Endothelial cell (in vitro differentiated cells): ENCODE data around the gene IQGAP2. TPM values are rescaled to one million over a fixed set of nuclear protein-coding genes. Genes with fewer than 3 reads are reported as not detected.

ENCODE experiments used
- DNase-seq: peaks from one replicate; pipeline ENCODE4 v3.0.0; 2021; ENCODE audit warnings: low spot score
- H3K27ac Mint-ChIP-seq: one replicate; pipeline ENCODE4 v1.8.0; 2021; ENCODE audit warnings: mixed read lengths, inconsistent platforms; ENCODE audit not compliant: unreplicated experiment
- H3K27me3 Mint-ChIP-seq: one replicate; pipeline ENCODE4 v1.8.0; 2021; ENCODE audit warnings: mild to moderate bottlenecking, moderate library complexity, mixed read lengths, inconsistent platforms; ENCODE audit not compliant: unreplicated experiment
- H3K36me3 Mint-ChIP-seq: one replicate; pipeline ENCODE4 v1.8.0; 2021; ENCODE audit warnings: mild to moderate bottlenecking, low read depth, mixed read lengths, inconsistent platforms; ENCODE audit not compliant: unreplicated experiment
- H3K4me1 Mint-ChIP-seq: one replicate; pipeline ENCODE4 v1.8.0; 2021; ENCODE audit warnings: mild to moderate bottlenecking, mixed read lengths, inconsistent platforms; ENCODE audit not compliant: unreplicated experiment
- H3K4me3 Mint-ChIP-seq: one replicate; pipeline ENCODE4 v1.8.0; 2021; ENCODE audit warnings: mild to moderate bottlenecking, mixed read lengths, inconsistent platforms; ENCODE audit not compliant: unreplicated experiment
- H3K9me3 Mint-ChIP-seq: one replicate; pipeline ENCODE4 v1.8.0; 2021; ENCODE audit warnings: mixed read lengths, inconsistent platforms; ENCODE audit not compliant: unreplicated experiment
- total RNA-seq: library from RNA; stranded (reverse); fragmentation: NEBNext Ultra II Directional; extraction: Animal tissue kit (Norgen Biotek cat#: 25700); gene quantifications from one replicate; pipeline ENCODE4 v1.2.1, GENCODE V29; 2021; ENCODE audit not compliant: unreplicated experiment
- TF ChIP-seq, protein P1 (sequence below): fragments of 200-600 bp; sonication (generic); IDR thresholded peaks from one replicate; pipeline ENCODE4 v1.5.0; 2021; ENCODE audit warnings: antibody characterized with exemption; ENCODE audit not compliant: unreplicated experiment

IQGAP2 gene
- total RNA-seq, 1 donor from 2014 or later, result 43.4 TPM

DNA sequence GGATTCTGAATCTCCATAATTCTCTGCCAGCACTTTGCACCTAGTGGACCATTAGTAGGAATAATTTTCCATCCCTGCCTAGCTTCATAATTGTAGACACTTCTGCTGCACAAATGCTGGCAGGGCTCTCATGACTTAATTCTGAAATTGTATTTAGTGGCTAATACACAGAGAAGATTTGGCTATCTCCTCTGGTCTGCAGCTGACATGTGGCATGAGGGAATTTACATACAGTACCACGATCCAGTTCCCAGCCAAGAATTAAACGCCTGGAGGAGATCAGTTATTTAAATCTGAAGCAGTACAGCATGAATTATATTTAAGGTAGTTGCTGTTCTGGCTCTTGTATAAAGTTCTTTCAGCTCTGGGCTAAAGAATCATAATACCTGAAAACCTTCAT lies 46.5 kb downstream of the IQGAP2 start:
- Mint-ChIP-seq H3K27me3 (peaks cover 1% of the 10 kb centered on the region), H3K36me3 (peaks cover 5% of the 10 kb centered on the region), H3K4me3 (no peak overlapping the region), H3K27ac (no peak overlapping the region), H3K4me1 (peaks cover 27% of the 10 kb centered on the region), H3K9me3 (no peaks in the 10 kb centered on the region)
- no peak for DNase-seq
- TF ChIP-seq, protein P1, sequence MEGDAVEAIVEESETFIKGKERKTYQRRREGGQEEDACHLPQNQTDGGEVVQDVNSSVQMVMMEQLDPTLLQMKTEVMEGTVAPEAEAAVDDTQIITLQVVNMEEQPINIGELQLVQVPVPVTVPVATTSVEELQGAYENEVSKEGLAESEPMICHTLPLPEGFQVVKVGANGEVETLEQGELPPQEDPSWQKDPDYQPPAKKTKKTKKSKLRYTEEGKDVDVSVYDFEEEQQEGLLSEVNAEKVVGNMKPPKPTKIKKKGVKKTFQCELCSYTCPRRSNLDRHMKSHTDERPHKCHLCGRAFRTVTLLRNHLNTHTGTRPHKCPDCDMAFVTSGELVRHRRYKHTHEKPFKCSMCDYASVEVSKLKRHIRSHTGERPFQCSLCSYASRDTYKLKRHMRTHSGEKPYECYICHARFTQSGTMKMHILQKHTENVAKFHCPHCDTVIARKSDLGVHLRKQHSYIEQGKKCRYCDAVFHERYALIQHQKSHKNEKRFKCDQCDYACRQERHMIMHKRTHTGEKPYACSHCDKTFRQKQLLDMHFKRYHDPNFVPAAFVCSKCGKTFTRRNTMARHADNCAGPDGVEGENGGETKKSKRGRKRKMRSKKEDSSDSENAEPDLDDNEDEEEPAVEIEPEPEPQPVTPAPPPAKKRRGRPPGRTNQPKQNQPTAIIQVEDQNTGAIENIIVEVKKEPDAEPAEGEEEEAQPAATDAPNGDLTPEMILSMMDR, result no peak

DNA sequence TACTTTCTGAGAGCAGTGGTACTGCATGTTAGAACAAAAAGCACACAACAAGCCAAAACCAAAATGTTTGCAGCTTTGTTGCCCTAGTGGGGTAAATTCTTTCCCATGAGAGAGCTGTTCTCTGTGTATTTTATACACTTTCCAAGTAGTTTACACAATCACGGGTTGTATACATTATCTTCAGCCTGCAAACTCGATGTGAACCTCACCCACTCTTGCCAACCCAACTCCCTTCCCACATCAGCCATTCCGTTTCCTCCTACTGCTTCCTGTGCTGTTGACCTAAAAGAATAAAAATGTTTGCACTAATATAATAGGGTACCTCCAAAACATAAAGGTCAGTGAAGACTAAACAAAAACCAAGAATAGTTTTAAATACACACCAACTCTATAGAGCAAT lies 47.0 kb downstream of the IQGAP2 start:
- no peak overlapping the region for H3K4me3 Mint-ChIP-seq
- H3K27ac Mint-ChIP-seq, result no peak overlapping the region
- no peaks in the 10 kb centered on the region for H3K9me3 Mint-ChIP-seq
- H3K4me1 Mint-ChIP-seq, result peaks cover 27% of the 10 kb centered on the region
- TF ChIP-seq, protein P1, result no peak
- peaks cover 5% of the 10 kb centered on the region for H3K36me3 Mint-ChIP-seq
- H3K27me3 Mint-ChIP-seq, result peaks cover 1% of the 10 kb centered on the region
- no peak for DNase-seq

DNA sequence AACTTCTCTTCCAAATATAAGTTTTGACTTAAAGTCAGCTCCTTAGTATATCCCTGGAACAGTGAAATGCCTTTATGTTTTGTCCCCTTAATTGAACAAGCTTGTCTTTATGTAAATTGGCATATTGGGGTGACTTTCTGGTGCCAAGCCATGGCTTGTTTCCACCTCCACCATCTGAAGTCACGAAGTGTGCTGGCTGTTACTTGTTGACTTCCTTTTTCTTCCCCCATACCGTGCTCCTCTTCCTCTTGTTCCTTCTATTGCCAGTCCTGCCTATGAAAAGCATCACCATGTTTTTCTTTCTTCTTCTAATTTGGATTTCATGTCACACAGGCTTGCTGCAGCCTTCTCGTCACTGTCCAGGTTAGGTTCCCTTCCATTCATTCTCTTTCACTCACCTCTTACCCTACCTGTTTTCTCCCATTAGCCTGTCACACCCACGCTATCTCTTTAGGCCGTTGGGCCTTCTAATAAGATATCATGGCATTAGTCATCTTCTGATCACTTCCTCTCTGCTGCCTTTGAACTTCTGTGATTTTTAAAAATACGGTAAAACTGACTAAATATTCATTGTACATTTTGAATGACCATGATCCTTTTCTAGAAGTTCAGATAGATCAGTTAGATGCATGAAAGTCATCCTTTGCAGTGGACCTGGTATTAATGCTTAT lies 48.1 kb downstream of the IQGAP2 start:
- no peak overlapping the region for H3K27ac Mint-ChIP-seq
- peaks cover 22% of the 10 kb centered on the region for H3K4me1 Mint-ChIP-seq
- H3K4me3 Mint-ChIP-seq, result peak overlapping the region; percentile 0
- peaks cover 5% of the 10 kb centered on the region for H3K36me3 Mint-ChIP-seq
- no peak for DNase-seq
- H3K9me3 Mint-ChIP-seq, result no peaks in the 10 kb centered on the region
- H3K27me3 Mint-ChIP-seq, result peaks cover 1% of the 10 kb centered on the region
- TF ChIP-seq, protein P1, result no peak

DNA sequence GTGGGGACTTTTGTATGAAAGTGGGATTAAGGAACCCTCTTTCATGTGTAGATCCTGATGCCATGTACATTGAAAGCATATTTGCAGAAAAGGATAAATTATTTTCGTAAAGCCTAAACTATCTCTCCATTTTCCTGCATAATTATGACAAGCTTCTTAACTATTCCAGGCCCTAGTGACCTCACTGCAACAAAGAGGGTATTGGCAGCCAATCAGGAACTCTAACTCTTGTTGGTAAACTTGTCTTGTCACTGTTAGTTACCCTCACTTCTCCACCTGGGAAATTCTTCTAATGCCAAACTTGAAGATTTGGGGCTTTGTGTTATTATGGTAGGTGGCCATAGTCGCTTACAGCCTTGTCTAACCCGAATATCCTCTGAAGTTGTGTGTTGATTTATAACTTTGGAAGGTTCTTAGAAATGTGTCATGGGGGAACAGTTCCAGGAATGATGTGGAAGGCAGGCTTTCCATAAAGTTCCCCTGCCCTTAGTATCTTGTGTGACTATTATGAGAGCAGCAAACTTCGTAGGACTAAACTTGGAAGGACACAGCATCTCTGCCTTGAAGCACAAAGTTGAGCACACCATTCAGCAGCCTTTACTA lies 52.5 kb downstream of the IQGAP2 start:
- H3K27me3 Mint-ChIP-seq, result peaks cover 3% of the 10 kb centered on the region
- H3K27ac Mint-ChIP-seq, result no peak overlapping the region
- H3K4me3 Mint-ChIP-seq, result no peak overlapping the region
- DNase-seq, result no peak
- H3K4me1 Mint-ChIP-seq, result peaks cover 17% of the 10 kb centered on the region
- TF ChIP-seq, protein P1, result no peak
- H3K36me3 Mint-ChIP-seq, result peaks cover 7% of the 10 kb centered on the region
- no peaks in the 10 kb centered on the region for H3K9me3 Mint-ChIP-seq

DNA sequence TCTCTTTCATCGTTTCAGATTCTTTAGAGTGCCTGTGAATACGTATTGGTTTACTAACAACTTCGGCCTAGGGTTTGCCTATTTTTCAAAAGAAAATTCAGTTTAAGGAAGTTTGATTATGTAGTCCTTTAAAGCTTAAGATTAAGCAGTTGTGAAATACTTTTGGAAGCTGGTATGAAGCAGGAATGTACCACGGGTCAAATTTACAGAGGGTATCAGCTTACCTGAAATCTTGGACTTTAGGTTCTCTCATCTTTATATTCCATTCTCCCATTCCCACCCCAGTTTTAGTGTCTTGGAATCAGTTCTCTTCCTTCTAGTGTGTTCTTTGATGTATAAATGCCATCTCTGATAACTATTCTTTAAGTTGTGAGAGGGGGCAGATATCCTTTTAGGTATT lies 53.2 kb downstream of the IQGAP2 start:
- Mint-ChIP-seq H3K27me3 (peaks cover 3% of the 10 kb centered on the region), H3K4me3 (no peak overlapping the region), H3K4me1 (peaks cover 14% of the 10 kb centered on the region), H3K27ac (no peak overlapping the region), H3K36me3 (peaks cover 7% of the 10 kb centered on the region), H3K9me3 (no peaks in the 10 kb centered on the region)
- TF ChIP-seq, protein P1, result no peak
- DNase-seq, result no peak
